Smooth muscle cell of trachea (primary cell): ENCODE measurements around the gene KBTBD3. TPM values are rescaled to one million over a fixed set of nuclear protein-coding genes. Genes with fewer than 3 reads are reported as not detected.

Experiments
- total RNA-seq: library from RNA; depleted of rRNA; stranded (reverse); fragments of >200 nt; gene quantifications from 2 replicates; pipeline ENCODE4 v1.2.1, GENCODE V29; 2014

KBTBD3 gene
- 3.5 and 5.5 TPM in 2 replicates for total RNA-seq

GRCh38 chr11:106076919-106077608 lies at the start of gene KBTBD3:
Gene KBTBD3, minus strand, starts transcription at chr11:106077347. Its CDS starts 18,250 bp downstream, at chr11:106059097.

GRCh38 chr11:106077609-106078455 lies 685 bp upstream of the KBTBD3 start, which contains the start of gene AASDHPPT:
Gene AASDHPPT, plus strand, starts transcription at chr11:106077662. Its CDS starts 49 bp downstream, at chr11:106077711.

GRCh38 chr11:106021967-106022794 lies 55.0 kb downstream of the KBTBD3 start, which contains the start of gene MSANTD4:
Gene MSANTD4, minus strand, starts transcription at chr11:106022240. Its CDS starts 11,323 bp downstream, at chr11:106010917.

Other genes with a start within 250 kb of the KBTBD3 start
- gene MSANTD4, start 55.1 kb downstream of the KBTBD3 start, total RNA-seq = 36.9 and 42.5 TPM in 2 replicates
- 45.7 and 48.3 TPM in 2 replicates for gene AASDHPPT, start 315 bp upstream of the KBTBD3 start, total RNA-seq